Stimulated activated CD4-positive, alpha-beta T cell treated with anti-CD3 and anti-CD28 coated beads, Interleukin-1b, Interleukin-23, amount 100 ng/mL, for 4 hours (primary cell): ENCODE results near the gene MUC2.

Experiments
- DNase-seq, 2 donors: peaks; one replicate each; pipeline ENCODE4 v3.0.0-alpha.2; 2020; ENCODE audit warnings: low read depth in 2 of 2

Gene MUC2

DNA sequence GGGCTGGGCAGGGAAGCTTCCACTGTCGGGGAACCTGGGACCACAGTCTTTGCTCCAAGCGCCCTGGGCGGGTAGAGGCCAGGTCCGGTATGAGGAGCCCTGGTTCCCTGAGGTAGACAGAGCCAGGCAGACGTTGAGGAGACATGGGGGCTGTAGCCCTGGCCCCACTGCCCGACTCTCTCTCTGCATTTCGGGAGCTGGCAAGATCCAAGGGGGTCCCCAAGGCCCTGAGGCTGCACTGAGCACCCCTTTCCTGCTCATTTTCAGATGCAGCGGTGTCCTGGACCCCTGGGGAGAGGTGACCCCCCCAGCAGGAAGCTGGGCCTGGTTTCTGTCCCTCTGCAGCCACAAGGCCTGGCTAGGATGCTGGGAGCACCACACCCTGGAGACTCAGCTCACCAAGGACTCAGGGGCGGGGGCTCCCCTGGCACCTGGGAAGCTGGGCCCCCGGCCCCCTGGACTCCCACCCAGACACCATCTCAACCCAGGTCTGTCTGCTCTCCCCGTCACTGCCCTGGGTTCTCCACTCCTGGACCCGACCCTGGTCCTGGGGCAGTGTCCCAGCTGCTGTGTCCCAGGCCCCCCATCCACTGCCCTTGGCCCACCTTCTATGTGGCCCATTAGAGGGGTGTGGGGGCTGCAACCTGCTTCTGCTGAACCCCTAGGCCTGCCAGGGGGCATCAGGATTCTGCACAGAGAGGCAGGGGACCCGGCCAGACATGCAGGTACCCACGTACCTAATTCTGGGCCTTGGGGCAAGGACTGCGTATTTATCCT lies 23.1 kb upstream of the MUC2 start:
- DNase-seq, result no peak

DNA sequence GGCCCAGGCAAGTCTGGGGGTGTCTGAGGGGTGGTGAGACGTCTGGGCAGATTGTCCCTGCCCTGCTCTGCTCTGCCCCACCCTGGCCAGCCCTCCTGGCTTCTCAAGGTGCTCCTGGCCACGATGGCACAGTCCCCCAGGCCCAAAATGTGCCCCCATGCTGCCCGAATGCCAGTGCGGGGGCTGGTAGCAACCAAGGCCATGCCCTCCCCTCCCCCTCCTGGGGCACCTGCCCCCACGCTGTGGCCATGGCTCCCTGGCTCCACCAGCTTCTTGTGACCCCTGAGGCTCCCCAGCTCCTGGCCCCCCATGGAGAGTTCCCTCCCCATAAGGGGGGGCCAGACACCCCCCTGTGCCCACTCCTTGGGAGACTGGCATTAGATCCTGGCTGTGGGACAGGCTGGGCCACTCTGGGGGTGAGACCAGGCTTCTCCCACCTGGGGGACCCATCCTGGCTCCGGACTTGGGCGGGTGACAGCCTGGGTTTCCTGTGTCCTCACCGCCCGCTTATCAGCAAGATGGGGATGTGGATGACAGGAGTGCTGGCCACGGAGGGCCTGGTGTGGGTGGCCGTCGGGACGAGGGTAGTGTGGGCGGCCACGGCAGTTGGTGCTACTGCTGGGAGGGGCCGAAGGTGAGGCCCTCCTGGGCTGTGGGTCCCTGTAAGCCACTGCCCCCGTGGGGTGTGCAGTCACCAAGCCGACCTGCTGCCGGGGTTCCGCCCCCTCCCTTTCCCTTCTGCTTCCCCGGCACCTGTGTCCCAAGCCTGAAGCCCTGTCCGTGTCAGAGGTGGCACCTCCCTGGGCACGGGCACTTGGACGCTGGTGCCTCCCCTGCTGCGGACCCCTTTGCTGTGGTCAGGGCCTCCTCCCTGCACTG lies 22.3 kb upstream of the MUC2 start:
- DNase-seq, result no peak

DNA sequence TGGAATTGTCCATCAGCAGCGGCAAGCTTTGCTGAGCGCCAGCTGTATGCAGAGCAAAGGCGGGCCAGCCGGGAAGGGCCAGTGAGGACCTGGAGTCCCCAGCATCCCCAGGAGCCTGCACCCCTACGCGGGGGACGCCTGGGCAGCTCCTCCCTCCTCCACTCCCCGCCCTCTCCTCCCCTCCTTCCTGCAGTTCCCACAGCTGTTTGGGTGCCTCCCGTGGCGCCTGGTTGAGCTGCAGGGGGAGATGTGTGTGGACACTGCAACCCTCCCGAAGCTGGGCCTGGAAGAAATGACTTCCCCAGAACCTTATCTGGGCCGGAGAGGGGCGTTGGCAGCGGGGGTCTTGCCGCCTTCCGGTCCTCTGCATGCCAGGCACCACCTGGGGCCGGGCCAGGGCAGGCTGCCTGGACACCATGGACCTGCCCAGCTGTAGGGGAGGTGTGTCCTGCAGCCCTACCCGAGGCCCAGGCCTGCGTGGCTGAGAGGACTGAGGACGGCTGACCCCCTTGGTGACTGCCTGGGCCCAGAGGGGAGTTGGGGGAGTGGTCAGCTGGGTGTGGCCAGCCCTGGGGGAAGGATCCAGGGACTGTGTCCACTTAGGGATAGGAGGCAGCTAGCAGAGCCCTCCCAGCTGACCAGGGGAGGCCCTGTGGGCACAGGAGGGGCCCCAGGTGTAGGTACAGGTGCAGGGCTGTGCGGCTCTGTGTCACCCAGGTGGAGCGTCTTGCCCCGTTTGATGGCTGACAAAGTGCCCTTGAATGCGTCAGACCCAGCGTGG lies 21.4 kb upstream of the MUC2 start:
- no peak for DNase-seq

DNA sequence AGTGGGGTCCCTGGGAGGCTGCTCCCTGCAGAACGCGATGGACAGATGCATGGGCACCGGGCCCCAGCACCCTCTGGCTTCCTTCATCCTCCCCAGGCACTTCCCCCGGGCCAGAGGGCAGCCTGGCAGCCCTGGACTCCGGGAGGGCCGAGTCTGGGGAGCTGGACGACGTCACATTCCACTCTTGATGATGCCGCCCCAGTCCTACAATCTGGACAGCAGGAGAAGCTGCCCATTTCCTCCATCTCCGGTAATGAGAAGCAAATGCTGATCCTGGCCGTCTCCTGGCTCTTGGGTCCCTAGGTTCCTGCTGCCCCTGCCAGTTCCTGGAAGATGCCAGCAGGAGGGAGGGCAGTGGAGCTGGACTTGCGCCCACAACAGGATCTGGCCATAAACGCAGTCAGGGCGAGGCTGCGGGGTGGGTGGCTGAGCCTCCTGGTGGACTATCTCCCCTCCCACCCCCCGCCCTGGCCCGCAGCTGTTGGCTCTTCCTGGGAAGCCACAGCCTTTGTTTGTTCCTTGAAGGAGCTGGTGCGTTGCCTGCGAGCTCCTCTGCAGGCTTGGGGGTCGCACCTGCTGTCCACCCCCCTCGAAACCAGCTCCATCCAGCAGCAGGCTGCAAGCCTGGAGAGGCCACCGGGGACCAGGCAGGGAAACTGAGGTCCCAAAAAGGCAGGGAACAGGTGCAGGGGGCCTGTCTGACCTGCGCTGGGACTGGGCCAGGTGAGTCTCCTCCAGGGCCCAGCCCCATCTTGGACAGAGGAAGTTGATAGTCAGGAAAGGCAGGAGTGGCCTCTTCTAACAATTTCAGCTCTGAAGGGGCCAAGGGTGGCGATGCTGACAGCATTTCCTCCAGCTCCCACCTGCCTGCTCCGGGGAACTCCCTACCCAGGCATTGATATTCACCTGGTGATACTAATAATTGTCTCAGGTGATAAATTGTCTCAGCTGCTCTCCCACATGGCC lies 20.2 kb upstream of the MUC2 start:
- no peak for DNase-seq

DNA sequence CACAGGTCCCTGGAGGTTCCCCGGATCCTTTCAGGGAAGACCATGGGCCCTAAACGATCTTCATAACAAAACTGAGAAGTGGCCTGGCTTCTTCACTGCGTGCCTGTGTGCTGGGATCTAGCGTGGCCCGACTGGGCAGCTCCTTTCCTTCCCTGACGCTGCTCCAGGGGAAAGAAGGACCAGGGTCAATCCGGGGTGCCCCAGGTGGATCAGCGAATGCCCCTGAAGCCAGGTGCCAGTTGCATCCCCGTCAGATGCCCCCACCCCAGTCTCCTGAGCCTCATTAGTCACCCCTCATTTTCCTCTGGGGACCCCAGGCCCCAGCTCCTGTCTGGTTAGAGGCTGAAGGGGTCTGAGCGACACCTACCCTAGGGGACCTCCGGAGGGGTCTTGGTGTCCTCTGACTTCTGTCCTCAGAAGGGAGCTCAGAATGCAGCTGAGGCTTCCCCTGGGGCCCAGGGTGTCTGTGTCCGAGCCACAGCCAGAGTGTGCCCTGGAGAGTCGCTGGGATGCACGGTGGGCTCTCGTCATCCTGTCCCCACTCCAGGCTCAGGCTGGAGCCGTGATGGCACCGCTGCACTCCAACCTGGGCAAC lies 19.5 kb upstream of the MUC2 start:
- no peak for DNase-seq

DNA sequence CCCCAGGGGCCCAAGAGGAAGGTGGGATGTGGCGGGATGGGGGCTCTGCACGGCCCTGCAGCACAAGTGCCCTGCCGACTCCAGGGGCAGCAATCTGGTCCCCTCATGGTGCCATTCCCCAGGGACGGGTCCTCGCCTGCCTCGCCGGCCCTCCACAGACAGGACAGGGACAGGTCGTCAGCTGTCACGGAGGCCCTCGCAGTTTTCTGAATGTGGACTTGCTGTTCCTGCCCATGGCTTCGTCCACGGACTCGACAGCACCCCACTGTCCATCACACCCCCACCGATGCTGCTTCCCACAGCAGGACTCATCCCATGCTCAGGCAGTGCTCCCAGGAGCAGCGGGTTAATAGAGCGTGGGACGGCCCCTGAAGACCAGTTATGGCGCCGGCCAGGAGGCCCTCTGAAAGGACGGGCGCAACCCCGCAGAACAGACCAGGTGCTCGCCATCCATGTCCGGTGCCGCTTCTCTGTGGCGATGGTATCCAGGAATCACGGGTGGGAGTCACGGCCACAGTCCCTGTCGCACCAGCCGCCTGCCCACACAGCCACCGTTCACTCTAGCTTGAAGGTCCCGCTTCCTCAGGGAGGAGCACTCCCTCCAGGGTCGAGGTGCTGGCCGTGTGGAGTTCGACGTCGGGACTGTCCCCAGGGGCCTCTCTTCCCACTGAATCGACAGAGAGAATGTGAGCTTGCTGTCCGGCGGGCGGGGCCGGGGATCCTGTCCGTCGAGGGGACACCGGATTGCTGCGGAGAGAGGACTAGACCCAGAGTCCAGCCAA lies 18.5 kb upstream of the MUC2 start:
- no peak for DNase-seq

DNA sequence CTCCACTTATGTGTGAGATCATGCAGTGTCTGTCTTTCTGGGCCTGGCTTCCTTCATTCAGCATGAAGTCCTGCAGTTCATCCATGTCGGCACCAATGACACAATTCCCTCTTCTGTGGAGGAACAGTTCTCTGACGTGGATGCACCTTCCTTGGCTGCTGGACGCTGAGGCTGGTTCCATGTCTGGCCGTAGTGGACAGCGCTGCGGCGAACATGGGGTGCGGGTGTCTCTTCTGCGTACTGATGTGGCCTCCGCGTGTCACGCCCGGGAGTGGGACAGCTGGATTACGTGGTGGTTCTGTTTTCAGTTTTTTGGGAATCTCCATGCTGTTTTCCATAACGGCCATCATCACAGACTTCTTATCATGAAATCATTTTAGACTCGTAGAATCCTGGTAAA lies 16.9 kb upstream of the MUC2 start:
- no peak for DNase-seq

DNA sequence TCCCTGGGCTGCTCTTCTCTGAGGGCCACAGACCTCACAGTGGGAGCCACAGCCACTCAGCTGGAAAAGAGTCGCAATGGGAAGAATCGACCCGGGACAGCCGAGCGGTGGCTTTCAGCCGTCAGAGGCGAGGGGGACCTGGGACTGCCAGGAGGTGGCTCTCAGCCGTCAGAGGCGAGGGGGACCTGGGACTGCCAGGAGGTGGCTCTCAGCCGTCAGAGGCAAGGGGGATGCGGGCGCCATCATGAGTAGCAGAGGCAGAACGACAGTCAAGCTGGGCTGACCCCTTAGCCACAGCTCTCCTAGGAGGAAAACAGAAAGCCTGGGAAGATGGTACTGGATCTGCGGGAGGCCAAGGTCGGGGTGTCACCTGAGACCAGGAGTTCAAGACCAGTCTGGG lies 14.9 kb upstream of the MUC2 start:
- no peak for DNase-seq

DNA sequence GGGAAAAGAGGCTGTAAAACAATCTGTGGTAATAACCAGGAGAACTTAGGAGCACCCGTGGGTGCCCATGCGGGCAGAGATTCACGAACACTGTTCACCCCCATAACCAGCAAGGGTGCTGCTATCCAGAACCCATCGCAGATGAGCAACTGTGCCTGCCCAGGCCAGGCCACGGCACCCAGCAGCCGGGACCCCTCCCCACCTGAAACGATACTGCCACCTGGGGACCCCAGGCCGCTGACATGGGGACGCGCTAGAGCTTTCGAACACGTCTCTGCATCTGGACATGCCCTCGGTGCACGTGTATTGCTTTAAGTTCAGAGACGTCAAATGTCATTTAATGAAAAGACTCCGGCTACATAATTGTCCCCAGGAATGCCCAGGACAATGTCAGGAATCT lies 14.3 kb upstream of the MUC2 start:
- DNase-seq, result no peak

DNA sequence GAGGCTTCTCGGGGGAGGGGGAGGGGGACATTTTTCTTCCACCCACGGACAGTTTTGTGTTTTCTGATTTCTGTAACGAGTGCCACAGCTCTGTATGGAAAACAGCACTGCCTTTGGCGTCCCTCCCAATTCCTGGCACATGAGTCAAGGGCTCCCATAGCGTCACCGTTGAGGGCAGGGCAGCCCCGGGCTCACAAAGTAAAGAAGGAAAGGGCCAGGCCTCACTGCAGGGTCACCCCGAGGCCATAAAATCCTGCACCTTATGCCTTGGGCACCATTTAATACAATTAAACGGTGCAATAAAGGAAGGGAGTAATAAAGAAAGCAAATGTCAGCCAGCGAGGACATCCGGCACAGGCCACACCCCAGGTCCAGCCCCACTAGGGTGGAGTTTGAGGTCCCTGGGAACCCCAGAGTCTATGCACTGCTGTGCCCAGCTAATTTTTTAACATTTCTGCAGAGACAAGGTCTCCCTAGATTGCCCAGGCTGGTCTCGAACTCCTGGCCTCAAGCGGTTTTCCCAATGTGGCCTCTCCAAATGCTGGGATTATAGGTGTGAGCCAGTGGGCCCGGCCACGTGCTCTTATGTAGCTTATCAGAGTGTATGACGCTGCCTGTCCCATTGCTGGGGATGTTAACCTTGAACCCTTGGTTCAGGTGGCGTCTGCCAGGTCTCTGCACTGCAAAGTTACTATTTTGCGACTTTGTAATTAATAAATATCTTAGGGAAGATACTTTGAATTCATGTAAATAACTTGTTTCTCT lies 13.6 kb upstream of the MUC2 start:
- DNase-seq, result no peak

DNA sequence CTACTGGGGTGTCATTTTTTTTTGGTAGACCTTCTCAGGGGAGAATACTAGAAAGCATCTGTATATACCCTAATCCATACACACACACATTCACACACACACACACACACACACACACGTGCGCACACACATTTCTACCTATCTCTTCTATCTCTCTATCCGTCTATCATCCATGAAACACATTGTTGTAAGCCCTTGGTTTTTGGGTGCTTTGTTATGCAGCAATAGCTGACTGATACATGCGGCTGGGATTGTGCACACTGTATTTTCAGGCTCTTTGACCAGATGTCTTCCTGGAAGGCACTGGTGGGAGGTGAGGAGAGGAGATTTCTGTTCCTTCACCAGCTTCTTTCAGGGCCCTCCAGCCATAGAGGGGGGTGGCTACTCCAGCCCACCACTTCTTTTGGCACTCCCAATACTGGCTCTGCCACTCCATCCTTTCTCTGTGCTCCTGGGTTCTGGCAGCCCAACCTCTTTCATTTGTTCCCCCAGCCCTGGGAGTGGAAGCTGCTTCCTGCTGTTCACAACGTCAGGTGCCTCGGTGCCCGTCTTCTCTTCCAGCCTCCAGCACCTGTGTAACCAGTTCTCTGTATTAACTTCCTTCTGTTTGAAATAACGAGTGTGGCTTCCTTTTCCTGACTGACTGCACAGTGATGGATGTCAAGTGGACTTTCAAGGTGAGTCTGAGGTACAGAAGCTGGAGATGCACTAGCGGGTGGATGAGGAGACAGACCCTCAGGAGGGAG lies 12.4 kb upstream of the MUC2 start:
- no peak for DNase-seq

DNA sequence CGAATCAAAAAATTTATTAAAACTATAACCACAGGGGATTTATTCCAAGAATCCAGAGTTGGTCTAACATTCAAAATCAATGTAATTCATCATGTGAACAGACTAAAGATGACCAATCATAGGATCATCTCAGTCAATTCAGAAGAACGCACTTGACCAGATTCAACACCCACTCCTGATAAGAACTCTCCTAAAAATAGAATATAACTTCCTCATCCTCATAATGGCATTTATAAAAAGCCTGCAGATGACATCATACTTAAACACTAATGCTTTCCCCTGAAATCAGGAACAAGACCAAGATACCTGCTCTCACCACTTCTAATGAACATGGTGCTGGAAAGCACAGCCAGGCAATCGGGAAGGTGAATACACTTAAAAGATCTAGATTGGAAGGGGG lies 10.5 kb upstream of the MUC2 start:
- no peak for DNase-seq

DNA sequence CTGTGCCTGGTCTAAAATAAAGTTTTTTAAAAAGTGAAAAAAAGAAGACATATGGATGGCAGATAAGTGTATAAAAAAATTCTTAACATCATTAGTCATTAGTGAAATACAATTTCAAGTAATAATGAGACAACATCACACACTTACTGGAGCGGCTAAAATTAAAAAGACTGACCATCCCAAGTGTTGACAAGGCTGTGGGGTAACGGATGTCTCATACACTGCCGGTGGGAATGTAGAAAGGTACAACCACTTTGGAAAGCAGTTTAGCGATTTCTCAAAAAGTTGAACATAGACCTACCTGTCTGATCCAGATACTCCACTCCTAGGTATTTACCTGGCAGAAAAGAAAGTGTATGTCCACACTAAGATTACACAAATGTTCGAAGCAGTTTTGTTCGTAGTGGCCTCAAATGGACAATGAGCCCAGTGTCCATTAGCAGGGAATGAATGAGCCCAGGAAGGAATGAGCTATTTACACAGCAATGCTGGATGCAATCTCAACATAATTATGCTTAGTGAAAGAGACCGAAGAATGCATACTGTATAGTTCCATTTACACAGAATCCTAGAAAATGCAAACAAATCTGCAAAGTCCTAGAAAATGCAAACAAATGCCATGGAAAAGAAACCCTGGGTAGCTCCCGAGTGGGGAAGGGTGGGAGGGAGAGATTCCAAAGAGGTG lies 6.7 kb upstream of the MUC2 start:
- no peak for DNase-seq

DNA sequence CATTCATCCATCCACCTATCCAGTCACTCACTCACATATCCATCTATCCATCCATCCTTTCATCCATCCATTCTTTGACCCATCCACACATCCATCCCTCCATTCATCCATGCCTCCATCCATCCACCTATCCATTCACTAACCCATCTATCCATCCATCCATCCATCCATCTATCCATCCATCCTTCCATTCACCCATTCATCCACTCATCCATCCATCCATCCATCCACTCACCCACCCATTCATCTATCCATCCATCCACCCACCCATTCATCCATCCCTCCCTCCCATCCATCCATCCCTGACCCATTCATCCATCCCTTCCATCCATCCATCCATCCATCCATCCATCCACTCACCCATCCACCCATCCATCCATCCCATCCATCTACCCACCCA lies 4.9 kb upstream of the MUC2 start:
- DNase-seq, result no peak

DNA sequence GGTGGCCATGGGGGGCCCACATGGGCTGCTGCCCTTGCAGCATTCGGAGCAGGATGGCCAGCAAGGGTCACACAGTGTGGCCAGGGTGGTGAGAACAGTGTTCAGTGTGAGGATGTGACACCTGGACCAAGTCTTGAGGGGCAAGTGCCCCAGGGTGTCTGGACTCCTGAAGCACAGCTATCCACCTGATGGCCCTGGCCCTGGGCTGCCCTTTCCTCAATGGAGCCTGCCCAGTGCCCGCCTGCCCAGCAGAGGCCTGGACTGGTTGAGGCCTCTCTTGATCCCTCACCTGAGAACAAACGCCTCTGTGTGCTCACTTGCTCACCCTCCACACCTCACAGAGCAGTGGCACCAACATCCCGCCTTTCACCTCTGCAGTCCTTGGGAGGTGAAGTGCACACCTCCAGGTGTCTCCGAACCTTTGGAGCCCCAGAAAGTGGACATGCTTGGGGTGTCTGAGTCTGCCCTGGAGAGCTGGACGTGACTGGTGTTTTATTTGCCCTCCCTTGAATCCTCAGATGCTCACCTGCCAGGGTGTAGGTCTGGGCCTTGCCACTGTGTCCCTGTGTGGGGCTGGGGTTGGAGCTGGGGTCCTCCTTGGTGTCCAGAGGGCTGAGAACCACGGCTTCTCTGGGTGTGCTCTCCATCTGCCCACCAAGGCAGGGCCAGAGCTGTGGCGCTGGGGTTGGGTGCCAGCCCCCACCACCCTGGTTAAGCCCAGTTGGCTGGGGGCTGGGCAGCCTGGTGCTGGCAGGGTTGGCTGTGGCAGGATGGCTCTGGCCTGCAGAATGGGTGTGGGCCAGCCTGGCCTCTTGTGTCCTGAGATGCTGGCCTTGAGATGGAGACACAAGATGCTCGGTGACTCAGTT lies 3.8 kb upstream of the MUC2 start:
- no peak for DNase-seq

DNA sequence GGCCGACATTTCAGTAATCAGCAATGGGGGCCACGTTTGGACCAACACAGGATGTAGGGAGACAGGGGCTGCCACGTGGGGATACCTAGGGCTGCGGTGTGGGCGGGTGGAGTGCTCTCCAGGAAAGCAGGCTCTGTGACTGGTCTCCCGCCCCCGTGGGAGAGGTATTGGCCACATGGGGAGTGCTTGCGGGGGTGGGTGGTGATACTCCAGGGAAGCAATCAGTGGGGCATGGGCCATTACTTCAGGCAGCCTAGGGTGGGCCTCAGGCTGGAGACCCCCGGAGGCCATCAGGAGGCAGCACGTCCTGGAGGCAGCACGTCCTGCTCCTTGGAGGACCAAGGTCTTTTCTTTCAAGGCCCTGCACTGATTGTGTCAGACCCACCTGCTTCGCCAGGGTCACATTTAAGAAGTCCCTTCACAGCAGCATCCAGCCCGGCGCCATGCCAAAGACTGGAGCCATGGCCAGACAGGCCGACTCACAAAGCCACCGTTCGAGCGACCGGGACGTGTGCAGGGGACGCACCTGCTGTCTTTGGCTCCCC lies 3.0 kb upstream of the MUC2 start:
- DNase-seq, result no peak
